ENCODE results near the gene TRPC6. TPM values are rescaled to one million over a fixed set of nuclear protein-coding genes. Genes with fewer than 3 reads are reported as not detected.
A peak's percentile ranks its signal among the peaks of the same experiment; 100 is the strongest.
"Not testable (repeated sequence)": the region's sequence is repeated elsewhere in the genome, so short reads cannot be mapped to it uniquely, and the experiment has no call there.

Gene TRPC6
- total RNA-seq, 1 experiment from 2014 or later, result 0.02 TPM

DNA sequence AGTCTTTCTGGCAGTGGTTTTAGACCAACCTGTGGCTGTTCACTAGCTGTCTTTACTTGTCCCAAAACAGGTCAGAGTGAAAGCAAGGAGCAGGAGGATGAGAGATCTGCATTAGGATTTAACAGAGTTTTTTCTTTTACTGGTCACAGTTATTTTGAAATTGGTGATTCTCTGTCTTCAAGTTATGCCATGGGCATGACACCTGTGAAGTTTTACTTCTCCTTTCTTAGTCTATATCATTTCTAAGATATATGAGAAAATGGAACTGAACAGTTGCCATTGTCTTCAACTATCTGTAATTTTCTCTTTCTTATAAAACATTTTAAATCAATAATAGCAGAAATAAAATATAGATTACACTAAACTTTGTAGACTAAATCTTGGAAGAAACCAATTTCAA, 60.6 kb downstream of the TRPC6 start:
- DNase-seq (ENCODE audit: low spot score), result no peak

DNA sequence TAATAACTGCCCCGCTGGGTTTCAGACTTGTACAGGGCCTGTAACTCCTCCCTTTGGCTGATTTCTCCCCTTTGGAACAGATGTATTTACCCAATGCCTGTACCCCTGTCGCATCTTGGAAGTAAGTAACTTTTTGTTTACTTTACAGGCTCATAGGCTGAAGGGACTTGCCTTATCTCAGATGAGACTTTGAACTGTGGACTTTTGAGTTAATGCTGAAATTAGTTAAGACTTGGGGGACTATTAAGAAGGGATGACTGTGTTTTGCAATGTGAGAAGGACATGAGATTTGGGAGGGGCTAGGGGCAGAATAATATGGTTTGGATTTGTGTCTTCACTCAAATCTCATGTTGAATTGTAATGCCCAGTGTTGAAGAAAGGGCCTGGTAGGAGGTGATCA, 62.0 kb downstream of the TRPC6 start:
- DNase-seq (ENCODE audit: low spot score), result no peak

DNA sequence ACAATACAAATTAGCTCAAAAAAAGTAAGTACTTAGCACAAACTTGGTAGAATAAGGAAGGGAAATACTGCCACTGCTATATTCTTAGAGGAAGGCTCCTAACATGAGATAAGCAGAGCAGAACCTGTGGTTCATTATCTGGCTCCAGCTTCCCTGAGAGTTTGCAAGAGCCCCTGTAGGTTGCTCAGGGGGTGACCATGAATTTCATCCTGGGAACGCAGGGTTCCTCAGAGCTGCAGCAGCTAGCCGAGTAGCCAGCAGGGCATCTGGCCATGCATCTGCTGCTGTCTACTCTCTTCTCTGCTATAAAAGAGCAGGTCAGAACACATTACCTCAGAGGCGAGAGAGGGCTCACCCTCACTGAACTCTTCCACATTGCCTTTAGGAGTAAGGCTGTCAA, 67.3 kb downstream of the TRPC6 start:
- DNase-seq (ENCODE audit: low spot score), result no peak

DNA sequence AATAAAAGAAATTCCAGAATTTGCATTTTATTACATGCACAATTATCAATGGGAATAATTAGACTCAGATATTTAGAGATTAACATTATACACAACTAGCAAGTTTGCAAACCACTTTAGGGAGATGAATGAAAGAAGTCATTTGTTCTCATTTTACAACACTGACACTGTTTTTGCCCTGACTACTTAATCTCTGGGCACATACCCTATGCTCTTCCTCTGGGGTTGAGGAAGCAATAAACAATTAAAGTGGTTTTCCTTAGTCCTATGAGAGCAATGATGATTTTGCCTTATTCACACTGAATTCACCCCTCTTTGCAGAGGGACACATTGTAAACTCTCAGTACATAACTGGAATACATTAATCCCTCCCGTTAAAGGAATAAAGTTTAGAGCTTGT, 72.7 kb downstream of the TRPC6 start:
- DNase-seq (ENCODE audit: low spot score), result no peak

DNA sequence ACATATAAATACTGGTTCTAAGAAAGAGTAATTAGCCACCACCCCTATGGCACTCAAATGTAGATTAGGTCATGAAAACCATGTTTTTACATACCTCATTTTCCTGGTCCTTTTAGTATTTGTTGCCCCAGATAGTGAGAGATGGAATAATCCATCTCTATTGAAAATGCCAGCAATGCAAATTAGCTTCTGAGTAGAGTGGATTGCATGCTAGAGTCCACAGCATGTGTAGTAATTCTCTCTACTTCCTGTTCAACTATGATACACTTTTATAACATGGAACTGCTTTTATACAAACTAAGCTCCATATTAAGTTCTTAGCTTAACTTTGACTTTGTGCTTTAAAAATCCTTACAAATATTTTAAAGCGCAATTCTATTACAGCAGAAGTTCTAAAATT, 73.2 kb downstream of the TRPC6 start:
- DNase-seq (ENCODE audit: low spot score), result no peak

DNA sequence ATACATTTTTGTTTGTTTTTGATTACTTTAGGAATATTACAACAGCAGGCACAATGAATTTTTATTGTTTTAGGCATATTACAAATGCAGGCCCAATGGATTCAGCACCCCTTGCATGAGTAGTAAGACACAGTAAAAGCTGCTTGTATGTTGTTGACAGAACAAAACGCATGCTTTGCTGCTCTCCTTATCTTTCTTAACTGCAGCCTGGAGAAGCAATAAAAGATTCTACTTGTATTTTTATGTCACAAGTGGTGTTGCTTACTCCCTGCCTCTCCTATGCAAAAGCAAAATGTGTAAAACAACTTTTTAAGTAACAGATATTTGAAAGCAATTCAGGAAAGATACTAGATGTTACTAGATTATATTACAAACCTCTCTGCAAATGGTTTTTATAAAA, 73.9 kb downstream of the TRPC6 start:
- no peak for DNase-seq (ENCODE audit: low spot score)

DNA sequence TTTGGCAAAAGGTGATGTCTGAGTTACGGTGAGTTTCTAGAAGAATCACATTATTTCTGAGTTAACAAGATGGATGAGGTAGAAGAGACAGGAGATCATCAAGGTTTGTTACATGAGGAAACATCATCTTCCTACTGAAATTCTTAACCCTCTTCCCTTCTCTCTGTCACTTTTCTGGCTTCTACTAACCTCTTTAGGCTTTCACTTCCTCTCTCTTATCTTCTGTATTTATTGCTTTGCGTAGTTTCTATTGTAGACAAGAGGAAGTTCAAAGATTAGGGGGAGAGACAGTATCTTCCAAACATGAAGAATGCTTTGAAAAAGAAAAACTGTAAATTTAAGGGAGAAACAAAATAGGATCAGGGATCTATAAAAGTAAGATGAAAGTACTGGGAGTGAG, 75.4 kb downstream of the TRPC6 start:
- no peak for DNase-seq (ENCODE audit: low spot score)

DNA sequence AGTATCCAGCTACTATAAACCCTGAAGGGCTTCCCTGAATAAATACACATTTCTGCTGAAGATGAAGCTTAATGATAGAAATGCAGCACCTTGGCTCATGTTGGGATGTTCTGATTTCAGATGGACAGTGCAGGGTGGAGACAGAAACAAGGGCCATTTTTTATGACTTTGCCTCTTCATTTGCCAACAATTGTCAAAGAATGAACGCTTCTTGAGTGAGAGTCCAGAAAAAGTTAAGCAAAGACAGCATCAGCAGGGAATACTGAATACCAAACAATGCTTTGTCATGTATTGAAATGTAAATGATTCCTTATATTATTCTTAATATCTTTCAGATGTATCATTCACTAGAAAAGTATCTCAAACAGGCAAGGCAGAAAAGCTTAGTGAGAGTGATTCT, 84.9 kb downstream of the TRPC6 start:
- no peak for DNase-seq (ENCODE audit: low spot score)

DNA sequence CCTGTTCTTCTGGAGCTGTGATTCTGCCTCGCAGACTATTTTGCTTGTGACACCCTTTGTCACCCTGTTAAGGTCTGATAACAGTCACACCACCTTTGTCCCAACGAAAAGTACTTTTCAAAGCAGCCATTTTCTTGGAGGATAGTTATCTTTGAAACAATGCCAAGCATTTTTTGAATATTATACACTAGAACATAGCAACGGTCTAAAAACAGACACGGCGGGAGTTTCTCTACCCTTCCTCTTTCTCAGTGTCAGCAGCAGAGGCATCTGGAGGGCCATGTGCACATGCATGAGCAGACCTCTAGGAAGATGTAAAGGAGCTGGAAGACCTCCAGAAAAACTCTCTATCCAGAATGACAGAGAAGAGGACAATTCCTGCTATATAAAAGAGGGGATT, 86.5 kb downstream of the TRPC6 start:
- no peak for DNase-seq (ENCODE audit: low spot score)

DNA sequence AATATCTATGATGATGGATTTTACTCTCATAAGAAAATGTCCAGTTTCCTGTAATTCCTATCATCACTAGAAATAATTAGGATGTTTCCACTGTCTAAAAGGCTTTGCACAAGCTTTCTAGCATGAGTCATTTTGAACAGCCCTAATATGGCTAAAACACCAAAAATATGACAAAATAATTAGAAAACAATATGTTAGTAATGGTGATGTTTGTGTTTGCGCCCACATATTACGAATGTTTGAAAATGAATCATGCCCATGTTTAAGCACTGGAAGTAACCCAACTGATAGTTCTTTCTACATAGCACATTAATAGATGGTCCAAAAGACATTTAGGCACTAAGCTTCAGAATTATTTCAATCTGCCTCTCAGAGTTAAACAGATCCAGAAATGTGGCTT, 96.0 kb downstream of the TRPC6 start:
- DNase-seq (ENCODE audit: low spot score), result no peak

DNA sequence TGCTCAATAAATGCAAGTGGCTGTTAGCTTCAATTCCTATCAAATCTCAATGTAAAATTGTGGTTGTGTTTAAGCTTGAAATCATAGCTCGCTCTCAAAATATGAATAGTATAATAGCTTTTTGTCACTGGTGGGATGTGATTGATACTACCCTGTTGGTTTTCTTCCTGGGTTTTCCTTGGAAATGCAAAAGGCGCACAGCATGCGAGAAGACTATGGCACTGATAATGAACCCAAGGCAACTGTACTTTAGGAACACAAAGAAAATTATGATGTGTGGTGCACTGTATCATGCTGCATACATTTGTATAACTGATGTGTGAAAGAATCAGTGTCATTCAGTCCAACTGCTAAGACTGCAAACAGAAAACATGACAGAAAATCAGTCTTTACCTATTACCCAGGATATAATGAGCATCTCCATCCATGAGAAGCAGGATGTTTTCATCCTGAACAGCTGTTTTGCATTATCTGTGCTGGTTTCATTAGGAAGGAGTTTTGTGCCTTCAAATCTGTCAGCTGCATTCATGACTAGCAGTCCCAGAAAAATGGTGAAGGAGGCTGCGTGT, 101.2 kb downstream of the TRPC6 start:
- no peak for DNase-seq (ENCODE audit: low spot score)

DNA sequence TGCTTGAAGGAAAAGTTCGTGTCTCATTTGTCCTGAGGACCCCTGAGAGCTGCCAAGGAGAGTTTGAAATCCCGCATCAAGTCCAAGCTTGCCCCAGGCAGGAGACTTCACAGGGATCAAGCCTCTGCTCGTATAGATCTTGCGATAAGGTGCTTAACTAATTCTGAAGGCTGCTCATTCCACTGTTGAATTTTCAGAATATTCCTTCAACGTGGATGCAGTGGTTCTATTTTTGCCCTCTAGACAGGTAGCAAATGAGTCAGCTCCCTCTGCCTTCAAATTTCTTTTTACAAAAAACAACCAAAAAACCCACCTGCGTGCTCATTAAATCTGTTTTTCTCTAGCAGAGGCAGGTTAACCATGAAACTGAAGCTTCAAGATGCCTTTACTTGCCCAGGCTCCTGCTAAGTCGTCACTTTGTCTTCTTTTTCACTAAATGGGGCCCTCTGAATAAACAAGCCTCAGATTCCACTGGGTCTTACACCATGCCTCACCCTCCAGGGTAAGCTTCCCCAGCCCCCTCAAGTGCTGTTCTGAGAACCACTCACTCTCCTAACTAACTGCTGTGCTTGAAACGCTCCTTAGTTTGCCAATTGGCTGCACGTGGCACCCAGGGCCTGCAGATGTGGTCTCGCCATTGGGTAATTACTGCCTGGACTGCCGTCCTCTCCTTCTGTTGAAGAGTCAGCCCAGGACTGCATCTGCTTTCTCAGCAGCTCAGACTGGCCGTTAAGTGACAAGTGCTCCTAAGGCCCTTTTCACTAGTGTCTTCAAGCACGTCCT, 105.0 kb downstream of the TRPC6 start:
- DNase-seq (ENCODE audit: low spot score), result no peak

DNA sequence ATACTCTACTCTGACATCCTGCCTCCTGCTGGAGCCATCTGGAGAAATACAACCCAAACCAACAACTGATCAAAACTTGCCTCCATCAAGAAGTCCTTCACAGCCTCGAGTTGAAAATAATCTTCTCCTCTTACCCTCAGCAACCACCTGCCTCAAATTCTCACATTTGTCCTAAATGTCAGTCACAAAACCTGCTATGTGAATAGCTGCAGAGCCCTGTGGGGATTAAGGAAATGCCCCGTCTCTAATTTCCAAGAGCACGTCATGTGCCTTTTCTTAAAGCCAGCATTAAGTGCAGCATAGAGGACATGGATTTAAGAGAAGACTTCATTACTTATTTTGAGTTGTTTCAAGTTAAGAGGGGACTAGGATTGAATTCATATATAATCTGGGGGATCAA, 105.9 kb downstream of the TRPC6 start:
- no peak for DNase-seq (ENCODE audit: low spot score)

DNA sequence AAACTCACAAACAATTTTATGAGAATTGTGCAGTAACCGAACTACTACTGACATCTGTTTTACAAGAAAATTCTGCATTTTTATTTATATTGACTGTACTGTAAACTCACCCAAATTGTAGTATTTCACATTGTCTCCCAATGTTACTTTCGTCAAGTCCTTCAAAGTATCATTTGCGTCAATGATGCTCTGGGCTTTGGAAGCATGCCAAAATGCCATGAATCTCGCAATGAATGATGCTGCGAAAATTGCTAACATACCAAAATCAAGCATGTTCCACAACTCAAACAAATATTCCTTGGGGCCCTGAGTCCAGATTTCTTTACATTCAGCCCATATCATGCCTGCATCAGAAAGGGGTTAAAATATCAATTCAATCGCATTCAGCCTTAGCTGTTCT, 107.6 kb downstream of the TRPC6 start:
- no peak for DNase-seq (ENCODE audit: low spot score)

DNA sequence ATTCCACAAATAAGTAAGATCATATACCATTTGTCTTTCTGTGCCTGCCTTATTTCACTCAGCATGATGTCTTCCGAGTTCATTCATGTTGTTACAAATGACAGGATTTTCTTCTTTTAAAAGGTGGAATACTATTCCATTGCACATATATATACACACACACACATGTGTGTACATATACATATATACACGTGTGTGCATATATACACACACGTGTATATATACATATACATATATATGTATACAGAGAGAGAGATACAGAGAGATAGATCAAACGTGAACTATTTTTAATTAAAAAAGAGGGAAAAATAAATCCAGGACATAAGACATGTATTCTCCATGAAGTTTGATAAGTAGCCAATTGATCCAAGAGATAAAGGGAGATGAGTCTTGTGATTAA, 108.1 kb downstream of the TRPC6 start:
- no peak for DNase-seq (ENCODE audit: low spot score)

DNA sequence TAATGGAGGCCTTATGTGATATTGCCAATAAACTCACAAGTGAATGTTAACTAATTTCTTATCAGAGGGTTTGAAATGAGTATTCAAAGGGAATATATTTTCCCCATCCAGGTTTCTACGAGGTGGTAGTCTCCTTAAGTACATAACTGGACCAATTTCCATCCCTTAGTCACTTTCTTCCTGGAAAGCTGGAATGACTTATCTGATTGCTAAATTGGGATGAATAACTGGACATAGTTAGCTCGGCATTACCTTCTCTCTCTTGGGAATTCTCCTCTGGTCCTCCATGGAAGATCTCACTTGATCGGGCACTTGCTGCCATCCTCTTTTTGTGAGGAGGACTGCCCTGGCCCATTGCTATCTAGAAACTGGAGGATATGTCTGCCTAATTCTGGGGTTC, 109.1 kb downstream of the TRPC6 start:
- DNase-seq (ENCODE audit: low spot score), result no peak

DNA sequence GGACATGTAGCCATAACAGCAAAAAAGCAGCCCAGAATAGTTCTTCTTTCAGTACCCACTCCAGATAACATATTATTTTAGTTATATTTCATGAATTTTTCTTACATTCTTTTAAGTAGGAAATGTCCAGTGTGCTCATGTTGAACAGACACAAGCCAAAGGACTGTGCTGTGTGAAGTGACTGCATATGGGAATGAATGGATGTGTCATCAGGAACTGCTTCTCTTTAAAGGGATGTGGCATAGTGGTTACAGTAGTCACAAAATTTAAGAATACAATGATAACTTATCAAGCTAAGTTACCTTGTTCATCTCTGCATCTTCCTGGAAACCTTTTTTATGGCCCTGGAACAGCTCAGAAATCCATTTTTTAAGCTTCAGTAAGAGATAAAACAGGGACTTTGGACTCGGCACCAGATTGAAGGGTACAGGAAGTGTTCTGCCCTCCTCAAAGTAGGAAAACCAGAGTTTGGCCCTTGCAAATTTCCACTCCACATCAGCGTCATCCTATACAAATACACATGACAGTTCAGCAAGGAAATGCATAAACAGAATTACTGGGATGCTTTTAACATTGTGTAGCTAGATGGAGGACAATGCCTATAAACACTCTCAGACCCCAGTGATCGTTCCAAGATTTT, 112.8 kb downstream of the TRPC6 start:
- DNase-seq (ENCODE audit: low spot score), result no peak

DNA sequence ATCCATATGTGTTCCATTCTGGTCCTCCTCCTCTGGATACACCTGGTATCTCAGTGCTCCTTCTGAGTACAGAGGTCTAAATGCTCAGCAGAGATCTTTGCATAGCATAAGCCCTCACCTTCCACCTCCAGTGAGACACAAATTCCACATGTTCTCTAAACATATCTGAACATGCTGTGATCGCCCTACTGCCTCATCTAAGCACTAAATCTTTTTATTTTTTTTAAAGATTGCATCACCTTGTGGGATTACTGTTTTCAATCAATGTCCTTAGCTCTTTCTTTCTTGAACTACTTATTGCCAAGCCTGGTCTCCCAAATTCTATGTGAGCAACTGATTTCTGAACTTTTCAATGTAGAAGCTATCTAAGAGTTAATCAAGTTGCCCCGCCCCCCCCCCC, 113.4 kb downstream of the TRPC6 start:
- DNase-seq (ENCODE audit: low spot score), result no peak

DNA sequence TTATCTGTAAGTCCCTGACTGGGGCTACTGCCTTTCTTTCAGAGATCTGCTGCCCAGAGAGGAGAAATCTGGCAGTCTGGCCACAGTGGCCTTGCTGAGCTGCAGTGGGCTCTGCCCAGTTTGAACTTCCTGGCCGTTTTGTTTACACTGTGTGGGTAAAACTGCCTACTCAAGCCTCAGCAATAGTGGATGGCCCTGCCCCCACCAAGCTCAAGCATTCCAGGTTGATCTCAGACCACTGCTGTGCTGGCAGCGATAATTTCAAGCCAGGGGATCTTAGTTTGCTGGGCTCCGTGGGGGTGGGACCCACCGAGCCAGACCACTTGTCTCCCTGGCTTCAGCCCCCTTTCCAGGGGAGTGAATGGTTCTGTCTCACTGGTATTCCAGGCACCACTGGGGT, 117.5 kb downstream of the TRPC6 start:
- DNase-seq (ENCODE audit: low spot score), result peak; percentile 64

DNA sequence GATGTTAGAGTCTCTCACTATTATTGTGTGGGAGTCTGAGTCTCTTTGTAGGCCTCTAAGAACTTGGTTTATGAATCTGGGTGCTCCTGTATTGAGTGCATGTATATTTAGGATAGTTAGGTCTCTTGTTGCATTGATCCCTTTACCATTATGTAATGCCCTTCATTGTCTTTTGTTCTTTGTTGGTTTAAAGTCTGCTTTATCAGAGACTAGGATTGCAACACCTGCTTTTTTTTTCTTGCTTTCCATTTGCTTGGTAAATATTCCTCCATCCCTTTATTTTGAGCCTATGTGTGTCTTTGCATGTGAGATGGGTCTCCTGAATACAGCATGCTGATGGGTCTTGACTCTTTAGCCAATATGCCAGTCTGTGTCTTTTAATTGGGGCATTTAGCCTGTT, 119.4 kb downstream of the TRPC6 start:
- not testable (repeated sequence) for DNase-seq (ENCODE audit: low spot score)

DNA sequence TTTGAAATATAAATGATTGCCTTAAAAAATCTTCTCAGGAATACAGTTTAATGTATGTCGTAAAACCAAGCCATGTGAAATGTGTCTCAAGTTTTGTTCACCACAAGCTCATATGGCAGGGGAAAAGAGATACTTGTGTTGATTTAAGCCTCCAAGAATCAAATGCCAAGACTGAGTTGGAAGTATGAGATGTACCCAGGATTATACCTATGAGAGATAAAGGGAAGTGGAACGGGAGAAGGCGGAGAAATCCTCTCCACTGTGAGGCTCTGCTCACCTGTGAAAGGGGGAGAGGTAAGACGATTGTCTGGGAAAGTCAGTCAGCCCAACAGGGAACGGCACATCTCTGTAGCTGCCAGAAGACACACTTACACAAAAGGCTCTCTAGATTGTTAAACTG, 124.8 kb downstream of the TRPC6 start:
- no peak for DNase-seq (ENCODE audit: low spot score)

DNA sequence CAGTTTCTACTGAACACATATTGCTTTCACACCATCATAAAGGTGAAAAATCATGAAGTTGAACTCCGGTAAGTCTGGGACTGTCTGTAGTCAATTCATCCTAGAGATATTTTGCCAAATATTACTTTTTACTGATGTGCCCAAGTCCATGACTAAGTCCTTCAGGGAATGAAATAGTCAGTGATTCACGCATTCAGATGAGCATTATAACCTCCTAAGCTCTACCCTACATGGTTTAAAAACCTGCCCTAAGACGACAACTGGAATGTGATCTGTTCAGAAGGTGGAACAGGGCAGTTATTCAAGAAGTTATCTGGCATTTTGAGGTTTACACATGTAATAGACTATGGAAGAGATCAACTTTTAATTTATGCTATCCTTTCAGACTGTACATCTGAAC, 125.6 kb downstream of the TRPC6 start:
- no peak for DNase-seq (ENCODE audit: low spot score)

DNA sequence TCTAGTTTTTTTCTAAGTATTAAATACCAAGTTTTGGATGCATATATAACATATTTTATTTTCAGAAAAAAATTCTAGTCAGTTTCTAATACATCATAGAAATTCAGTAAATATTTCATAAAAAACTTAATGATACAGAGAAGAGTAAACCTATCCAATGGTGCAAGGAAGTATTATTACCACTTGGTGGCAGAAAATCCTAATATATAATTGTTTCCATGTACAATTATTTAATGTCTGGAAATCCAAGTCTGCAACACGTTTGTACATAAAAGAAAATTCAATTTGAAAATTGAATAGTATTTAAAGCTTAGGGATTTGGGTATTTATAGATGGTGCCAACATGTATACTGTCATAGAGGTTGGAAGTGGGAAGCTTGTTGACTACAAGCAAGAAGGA, 127.0 kb downstream of the TRPC6 start:
- DNase-seq (ENCODE audit: low spot score), result no peak

DNA sequence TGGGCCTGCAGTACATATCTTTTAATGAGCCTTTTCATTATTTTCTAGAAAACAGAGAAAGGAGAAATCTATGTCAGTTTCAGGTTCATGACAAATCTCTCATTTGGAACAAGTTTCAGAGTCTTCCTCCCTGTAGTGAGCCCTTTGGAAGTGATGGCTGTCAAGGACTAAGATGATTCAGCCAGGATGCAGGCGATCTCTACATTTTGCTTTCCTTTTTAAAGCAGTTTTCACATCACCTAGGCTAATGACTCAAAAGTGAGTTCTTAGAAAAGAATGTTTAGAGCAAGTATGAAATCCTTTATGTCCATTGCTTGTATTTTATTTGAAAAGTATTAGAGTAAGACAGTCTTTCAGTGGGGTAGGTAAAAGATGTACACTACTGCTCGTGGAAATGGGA, 130.1 kb downstream of the TRPC6 start:
- no peak for DNase-seq (ENCODE audit: low spot score)

All from H4 (cell line).